NCI-H446 (cell line): ENCODE measurements around the gene CIAO2B.

Source experiments
- DNase-seq, 2 experiments: peaks; one replicate each; lab custom pipeline; 2025; lab: John Stamatoyannopoulos, UW

The CIAO2B gene

DNA sequence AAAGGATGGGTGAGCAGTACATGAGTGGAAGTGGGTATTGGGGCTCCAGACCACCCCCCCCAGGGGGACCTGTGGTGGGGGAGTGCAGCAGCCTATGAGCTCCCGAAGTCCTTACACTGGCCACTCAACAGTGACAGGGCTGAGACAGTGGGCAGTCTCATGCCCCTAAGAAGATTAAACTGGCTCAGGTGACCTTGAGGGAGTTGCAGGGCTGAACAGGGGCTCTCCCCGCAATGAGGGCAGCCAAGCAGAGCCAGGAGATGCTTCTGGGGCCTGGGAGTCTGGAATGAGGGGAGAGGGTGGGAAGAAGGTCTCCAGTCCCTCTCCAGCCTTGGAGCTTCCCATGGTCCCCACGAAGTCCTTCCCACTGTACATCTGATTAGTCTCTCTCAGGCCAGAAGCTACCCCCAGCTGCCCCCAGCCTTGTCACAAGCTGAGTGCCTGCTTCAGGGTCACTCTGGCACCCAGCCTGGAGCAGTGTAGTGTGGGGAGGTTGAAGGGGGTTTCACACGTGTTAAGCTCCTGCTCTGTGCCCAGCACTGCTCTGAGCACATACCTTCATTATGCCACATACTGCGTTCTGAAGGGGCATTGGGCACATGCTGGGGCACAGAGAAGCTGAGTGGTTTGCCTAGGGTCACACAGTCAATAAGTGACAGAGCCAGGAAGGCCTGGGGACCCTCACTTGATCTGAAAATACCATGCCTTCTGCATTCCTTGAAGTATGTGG lies 14.5 kb downstream of the CIAO2B start:
- no peak for DNase-seq

DNA sequence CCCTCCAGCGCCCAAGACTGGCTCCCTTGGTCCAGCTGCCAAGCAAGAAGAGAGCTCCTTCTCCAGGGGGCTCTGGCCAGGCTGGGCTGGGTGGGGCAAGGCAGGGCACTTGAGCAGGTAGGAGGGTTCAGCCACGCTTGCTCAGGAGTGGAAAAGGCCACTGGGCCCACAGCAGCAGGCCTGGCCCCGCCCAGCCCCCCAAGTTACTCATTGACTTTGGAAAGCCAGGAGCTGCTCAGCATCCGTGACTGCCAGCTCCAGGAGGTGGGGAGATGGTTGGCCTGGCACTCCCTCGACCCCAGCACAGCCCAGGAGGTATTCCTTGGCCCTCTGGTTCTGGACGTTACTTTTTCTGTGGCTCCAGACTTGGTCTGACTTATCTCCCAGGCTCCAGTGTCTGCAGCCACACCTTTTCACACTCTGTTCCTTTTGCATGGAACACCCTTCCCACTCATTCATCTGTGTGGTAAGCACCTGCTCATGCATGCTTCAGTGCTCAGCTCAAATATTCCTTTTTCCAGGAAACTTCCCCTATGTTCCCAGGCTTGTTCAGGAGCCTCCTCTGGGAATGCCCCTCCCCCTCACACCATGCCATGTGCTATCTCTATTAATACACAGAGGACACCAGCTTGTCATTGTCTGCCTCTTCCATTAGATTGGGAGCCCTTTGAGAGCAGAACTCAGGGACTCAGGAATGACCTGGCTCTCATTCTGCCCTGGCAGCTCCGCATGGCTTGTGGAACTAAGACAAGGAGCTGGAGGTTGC lies 15.2 kb downstream of the CIAO2B start, which contains the start of gene CDH16:
Gene CDH16, minus strand, starts transcription at position 83 of the 766 bp plus-strand sequence. CDS start 820 bp downstream, outside the sequence.
- no peak for DNase-seq

DNA sequence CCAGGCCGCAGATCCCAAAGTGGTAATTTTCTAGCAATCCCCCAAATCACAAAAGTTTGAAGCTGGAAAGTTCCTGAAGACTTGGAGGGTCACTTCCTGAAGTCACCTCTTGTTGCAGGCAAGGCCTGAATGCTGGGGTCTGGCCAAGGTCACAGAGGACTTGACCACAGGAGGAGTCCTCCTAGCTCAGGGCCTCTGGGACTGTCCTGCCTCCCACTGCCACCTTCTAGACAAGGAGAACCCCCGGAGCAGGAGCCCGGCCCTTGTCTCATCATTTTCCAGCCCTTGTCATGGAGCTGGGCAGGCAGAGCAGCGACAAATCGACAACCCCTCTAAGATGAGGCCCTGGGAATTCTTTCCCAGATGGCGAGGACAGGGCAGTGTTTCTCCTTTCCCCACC lies 15.8 kb downstream of the CIAO2B start:
- DNase-seq, result no peak

DNA sequence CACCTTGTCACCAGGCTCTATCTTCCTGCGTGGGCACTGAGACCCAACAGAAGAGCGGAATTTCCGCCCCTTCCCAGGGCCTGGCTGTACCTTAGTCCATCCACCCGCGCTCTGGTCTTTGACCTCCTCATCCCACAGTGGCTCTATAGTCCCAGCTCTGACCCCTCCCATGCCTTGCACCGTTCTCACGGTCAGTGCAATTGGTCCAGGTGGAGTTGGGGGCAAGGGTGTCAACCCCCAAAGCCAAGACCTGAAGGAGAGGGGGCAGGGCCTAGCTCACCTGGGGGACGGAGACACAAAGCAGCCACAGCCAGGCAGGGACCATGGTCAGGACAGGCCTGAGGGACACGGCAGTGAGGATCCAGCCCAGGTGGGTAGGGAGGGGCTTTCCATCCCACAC lies 16.5 kb downstream of the CIAO2B start:
- DNase-seq, result no peak

DNA sequence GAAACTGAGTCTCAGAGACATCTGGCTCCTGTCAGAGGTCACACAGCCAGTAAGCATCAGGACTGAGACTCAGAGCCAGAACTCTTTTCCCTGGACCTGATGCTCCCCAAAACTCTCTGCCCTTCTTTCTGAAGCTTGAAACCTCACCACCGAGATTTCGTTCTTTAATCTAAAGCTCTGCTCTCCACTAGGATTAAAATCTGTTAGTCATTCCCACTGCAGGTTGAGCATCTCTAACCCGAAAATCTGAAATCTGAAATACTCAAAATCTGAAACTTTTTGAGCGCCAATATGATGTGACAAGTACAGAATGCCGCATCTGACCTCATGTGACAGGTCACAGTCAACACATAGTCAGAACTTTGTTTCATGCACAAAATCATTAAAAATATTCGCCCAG lies 17.7 kb downstream of the CIAO2B start:
- no peak for DNase-seq

DNA sequence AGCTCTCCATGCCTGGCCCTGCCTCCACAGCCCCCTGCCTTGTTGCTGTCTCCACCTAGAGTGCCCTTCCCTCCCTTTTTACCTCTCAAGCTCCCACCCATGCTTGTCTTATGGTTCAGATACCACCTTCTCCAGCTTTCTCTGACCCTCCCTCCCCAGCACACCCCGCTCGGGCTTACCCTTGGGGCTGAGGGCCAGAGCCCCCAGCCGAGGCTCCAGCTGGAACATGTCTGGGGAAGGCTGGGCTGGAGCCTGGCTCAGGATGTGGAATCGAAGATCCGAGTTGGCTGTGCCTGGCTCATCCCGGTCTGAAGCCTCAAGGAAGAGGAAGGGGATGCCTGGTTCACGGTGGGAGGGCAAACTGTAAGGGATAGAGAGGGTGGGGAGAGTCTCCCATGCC lies 19.2 kb downstream of the CIAO2B start:
- DNase-seq, result no peak

DNA sequence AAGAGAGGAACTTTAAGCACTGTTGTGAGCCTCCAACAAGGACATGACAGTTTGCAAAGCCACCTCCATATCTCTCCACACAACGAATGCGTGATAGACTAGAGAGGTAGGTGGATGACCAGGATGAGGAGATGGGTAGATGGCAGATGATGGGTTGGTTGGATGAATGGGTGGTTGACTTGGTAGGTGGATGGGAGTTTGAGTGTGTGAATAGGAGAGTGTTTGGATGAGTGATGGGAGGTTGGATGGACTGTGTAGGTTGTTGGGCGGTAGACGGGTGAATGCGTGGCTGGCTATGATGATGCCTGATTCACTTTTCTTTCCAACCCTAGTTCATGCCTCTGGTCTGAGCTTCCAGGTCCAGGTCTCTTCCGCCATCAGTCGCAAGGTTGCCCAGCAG lies 19.7 kb downstream of the CIAO2B start:
- DNase-seq, result no peak

DNA sequence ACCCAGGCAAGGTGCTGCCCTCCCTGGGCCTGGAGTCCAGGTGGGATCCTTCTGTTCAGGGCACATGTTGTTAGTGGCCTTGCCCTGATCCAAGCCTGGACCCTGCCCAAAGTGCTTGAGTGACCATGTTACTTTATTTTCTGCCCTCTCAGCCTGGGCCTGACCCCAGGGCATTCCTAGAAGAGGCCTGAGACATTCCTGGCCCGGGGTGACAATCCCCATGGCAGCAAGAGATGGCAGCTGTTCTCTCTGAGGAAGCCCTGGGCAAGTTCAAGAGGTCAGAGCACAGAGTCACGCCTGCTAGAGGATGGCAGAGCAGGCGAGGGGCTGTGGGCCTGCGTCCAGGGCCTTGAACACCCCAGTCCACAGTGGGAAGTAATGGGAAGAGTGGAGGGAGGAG lies 20.5 kb downstream of the CIAO2B start:
- DNase-seq, result no peak

DNA sequence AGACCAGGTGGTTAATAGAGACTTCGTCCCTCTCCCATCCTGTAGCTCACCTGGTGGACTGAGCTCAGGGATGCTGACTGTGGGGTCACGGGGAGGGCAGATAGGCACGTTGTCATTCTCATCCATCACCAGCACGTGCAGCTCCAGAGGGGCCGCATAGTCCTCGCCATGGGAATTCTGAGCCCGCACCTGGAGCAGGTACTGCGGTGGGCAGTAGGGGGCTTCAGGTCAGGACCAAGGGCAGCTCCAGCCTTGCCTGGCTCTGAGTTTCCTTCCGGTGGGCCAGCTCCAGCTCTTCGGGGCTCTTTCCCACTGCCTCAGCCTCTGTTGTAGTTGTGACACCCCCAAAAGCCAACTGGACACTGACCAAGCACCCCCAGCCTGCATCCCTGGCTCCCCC lies 21.1 kb downstream of the CIAO2B start:
- DNase-seq, result no peak

DNA sequence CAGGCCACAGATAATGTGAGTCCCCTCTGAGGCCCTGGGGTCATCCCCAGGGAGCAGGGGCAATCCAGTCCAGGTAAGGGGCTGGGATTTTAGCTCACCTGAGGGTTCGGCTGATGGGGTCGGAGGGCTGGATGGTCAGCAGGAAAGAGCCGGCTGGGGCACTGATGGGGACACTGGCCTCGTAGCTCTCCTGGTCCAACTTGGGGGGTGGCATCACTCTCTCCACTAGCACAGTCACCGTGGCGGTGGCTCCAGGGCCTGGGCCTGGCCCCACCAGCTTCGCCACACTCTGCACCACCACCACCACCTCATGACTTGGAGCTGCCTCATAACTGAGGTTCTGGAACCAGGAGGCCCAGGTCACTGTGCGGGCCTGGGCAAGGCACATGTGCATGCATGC lies 22.4 kb downstream of the CIAO2B start:
- DNase-seq, result no peak

DNA sequence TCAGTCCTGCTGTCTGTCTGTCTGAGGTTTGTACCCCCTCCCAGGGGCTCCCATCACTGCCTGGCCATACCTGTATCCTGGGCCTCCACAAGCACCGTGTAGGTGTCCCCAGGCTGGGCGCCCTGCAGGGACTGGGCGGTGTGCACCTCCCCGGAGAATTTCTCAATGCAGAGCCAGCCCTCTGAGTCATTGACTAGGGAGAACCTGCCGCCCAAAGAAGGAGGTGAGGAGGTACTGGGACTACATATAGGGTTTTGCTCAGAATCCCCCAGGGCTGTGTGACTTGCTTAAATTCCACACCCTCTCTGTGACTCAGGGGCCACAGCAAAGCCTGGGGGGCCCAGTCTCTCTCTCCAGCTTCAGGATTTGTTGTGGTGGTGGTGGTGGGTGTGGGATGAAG lies 23.1 kb downstream of the CIAO2B start:
- DNase-seq, result no peak

DNA sequence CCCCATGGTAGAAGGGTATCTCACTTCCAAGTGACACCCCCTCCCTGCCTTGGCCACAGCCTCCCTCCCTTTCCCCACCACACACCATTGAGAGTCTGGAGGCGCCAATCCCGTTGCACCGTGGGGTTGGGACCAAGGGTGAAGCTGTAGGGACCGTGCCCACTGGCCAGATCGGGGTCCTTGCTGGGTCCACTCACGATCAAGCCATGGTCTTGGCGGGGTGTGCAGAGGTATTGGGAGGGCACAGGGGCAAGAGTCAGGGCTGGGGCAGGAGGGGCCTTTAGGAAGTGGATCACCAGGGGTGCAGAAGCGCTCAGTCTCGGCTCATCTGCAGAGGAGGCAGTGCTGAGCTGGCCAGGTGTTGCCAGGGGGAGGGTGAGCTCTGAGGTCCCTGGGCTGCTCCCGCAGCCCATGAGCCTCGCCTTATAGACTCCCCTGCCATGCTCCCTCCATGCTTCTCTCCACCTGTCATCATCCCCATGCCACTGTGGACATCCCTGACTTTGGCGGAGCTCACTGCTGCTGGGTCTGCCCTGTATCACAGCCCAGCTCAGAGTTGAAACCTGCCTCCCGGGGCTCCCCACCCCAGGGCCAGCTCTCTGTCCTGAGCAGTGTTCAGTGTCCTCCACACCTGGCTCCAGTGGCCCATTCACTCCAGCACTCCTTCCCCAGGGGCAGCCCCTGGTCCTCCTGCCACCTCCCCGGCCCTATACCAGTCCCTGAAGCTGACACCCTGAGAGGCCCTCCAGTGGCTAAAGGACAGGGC lies 23.8 kb downstream of the CIAO2B start:
- no peak for DNase-seq

DNA sequence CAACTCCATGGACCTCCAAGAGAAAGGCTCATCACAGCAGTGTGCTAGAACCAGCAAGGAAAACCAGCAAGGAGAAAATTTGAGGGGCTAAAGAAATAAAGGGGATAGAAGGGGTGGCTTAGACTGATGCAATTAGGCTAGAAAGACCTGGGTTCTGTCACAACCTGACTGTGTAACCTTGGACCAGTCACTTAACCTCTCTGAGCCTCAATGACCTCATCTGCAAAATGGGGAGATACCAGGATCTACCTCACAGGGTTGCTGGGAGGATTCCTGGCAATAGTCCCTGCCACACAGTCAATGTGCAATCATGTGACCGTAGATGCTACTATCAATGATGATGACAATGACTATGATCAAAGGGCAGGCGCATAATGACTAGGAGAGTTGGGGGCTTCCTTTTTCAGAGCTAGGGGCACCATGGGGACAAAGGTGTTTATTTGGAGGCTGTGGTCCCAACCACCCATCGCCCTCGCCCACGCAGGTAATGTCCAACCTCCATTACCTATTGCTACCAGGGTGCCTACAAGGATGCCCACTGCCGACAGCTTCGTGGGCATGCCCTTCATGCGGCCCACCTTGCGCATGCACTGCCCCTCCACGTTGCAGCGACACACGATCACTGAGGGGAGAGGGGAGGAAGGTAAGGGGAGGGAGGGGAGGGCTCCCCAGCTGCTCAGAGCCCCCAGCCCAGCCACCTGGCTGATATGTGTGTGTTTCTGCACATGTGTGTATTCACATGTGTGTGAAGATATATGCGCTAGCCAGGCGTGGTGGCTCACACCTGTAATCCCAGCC lies 25.2 kb downstream of the CIAO2B start:
- DNase-seq, result no peak

DNA sequence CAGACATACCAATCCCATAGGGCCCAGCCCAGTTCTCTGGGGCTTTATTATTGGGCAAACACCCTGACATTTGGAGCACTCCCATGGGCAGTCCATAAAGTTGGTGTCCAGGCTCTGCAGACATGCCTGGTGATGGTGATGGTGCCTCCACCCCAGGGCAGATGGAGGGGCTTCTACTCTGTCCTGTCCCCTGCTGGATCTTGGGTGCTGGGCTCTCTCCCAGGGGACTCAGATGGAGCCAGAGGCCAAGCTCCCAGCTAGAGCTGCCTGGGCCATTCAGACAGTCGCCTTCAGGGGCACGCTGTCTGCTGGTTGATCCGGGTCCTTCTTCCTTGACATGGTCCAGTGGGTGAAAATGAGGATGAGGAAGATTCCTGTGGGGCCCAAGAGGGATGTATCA lies 26.1 kb downstream of the CIAO2B start:
- no peak for DNase-seq

DNA sequence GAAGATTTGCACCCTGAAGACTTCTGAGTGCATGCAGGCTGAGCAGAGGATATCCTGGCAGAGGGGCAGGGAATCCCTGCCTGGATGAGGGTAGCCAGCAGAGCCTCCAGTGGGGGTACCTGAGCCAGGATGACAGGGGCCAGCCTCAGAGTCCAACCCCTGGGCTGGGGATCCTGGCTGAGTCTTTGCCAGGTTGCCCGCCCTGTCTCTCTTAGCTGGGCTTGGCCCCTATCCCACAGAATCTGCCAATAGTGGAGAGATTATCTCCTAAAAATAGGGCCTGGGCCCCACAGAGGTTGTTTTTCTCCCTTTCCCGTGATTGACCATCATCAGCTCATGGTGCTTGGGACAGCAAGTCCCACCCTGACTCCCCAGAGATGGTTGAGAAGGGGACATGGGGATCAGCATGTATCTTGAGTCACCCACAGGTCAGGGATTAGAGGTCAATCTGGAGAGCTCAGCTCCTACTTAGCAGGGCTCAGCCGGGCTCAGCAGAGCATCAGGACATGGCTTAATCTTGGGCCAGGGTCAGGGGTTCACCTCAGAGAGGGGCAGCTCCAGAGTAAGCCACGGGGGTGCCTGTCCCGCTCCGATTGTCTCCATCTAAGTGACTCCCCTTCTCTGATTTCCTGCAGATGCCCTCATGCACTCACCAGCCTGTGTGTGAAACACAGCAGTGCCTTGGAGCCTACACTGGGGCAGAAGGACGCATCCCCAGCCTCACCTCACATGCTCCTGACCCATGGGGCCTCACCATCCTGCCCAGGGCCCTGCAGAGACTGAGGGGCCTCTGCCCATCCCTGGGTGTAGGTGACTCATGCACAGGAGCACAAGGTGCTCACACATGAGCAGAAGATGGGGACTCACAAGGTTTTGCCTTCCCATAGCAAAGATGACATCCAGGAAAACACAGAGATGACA lies 27.0 kb downstream of the CIAO2B start:
- DNase-seq, result no peak

DNA sequence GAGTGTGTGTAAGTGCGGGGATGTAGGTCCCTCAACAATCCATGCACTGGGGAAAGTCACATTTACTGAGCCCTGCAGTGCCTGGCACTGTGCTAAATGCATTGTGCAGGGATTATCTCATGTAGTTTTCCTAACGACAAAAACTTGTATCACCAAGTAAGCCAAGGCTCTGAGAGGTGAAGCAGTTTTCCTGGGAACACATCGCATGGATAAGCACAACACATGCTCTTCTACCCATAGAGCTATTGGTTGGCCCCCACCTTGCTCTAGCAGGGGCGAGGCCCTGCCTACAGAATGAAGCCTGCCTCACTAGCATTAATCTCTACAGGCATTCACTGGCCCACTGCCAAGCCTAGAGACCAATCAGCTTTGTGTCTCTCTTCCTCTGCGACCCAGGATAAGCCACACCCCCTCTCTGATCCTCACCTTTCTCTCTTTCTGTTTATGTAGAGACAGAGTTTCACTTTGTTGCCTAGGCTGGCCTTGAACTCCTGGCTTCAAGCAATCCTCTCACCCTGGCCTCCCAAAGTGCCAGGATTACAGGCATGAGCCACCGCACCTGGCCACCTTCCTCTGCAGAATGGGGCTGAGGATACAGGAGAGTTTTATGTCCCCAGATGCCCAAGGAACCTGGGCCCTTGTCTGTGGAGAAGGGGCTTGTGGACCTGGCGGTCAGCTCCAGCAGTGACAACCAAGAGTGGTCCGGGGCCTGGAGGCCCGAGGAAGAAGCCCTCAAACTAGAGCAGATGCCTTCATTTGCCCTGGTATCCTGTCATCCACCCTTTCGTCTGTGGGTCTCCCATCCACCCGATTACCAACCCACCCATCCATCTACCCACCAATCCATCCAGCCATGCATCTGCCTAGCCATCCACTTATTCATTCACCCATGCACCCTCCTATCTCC lies 28.3 kb downstream of the CIAO2B start:
- DNase-seq, result no peak

DNA sequence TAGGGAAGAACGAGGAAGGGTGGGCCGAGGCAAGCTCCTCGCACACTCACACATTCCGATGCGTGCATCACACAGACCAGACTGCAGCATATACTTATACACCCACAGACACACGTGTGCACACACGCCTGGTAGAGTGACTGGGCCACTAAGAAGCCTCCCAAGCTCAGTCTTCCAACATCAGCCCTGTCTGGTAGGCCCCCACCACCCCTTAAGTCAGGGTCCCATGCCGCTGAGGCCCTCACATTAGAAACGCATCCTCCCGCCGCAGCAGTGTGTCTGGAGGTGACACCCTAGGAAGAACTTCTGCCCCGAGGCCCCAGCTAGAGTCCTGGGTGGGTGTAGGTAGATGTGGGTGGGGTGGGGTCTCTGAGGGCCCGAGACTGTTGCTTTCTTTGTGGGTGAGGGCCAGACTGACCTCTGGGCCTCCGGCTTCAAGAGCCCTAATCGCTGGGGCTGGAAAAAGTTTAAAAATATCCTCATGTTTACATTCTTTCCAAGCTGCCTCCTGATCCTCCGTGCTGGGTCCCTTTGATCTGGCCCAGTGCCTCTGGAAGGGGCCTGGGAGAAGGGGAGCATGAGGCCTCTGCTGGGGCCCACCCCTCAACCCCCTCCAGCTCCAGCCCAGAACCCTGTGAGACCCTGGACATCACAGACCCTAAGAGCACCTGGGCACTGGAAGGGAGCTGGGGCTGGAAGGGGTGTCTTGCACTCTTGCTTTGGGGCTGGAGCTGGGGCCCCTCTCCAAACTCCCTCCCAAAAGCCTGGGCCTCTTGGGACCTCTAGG lies 29.2 kb downstream of the CIAO2B start:
- no peak for DNase-seq

DNA sequence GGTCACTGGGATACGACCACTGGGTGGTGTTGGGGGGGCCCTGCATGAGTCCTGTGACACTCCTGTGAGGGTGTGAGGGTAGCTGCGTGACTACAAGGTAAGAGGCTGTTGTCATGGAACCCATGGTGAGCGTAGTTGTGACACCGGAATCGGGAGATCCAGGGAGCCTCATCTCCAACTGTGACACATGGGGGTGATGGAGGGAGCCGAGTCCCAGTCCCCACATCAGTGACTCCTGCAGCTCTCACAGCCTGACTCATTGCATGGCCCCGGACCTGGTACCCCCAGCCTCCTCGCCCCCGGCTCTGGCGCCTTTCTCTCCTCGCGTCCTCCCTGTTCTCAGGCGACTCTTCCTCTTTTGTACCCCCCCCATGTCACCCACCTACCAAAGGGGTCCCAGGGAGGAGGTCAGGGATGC lies 29.8 kb downstream of the CIAO2B start:
- no peak for DNase-seq
